CD4-positive, alpha-beta T cell treated with Interleukin-17A for 1 hour (primary cell): Measurements from ENCODE around the gene SMCHD1.
"Not testable (repeated sequence)": the region's sequence is repeated elsewhere in the genome, so short reads cannot be mapped to it uniquely, and the experiment has no call there.

Experiments used
- DNase-seq: peaks from one replicate; pipeline ENCODE4 v3.0.0-alpha.2; 2020

Gene SMCHD1

GRCh38 chr18:2660849-2661248 is 5.3 kb downstream of the SMCHD1 start:
- not testable (repeated sequence) for DNase-seq

- not testable (repeated sequence) for DNase-seq
Observed at GRCh38 chr18:2662288-2662687, 6.8 kb downstream of the SMCHD1 start.

GRCh38 chr18:2662990-2663389 is 7.5 kb downstream of the SMCHD1 start:
- no peak for DNase-seq

GRCh38 chr18:2672410-2672809 is 16.9 kb downstream of the SMCHD1 start:
- no peak for DNase-seq

GRCh38 chr18:2672872-2673271 is 17.3 kb downstream of the SMCHD1 start:
- DNase-seq = no peak

GRCh38 chr18:2678933-2679332 is 23.4 kb downstream of the SMCHD1 start:
- not testable (repeated sequence) for DNase-seq

GRCh38 chr18:2680216-2680792 is 24.8 kb downstream of the SMCHD1 start:
- no peak for DNase-seq

- DNase-seq = no peak
Observed at GRCh38 chr18:2681993-2682603, 26.6 kb downstream of the SMCHD1 start.

- no peak for DNase-seq
Observed at GRCh38 chr18:2683055-2683454, 27.5 kb downstream of the SMCHD1 start.

GRCh38 chr18:2686349-2686968 is 30.9 kb downstream of the SMCHD1 start:
- DNase-seq = no peak

GRCh38 chr18:2687390-2688001 is 32.0 kb downstream of the SMCHD1 start:
- peak; percentile 15 for DNase-seq

GRCh38 chr18:2692508-2692907 is 37.0 kb downstream of the SMCHD1 start:
- no peak for DNase-seq

- no peak for DNase-seq
Observed at GRCh38 chr18:2697184-2697583, 41.7 kb downstream of the SMCHD1 start.

- no peak for DNase-seq
Observed at GRCh38 chr18:2699001-2699400, 43.5 kb downstream of the SMCHD1 start.

GRCh38 chr18:2704541-2704940 is 49.0 kb downstream of the SMCHD1 start:
- no peak for DNase-seq

- no peak for DNase-seq
Observed at GRCh38 chr18:2706903-2707302, 51.4 kb downstream of the SMCHD1 start.

- DNase-seq = no peak
Observed at GRCh38 chr18:2707551-2708168, 52.1 kb downstream of the SMCHD1 start.

- DNase-seq = no peak
Observed at GRCh38 chr18:2709316-2709715, 53.8 kb downstream of the SMCHD1 start.

- DNase-seq = peak; percentile 20
Observed at GRCh38 chr18:2714140-2714539, 58.6 kb downstream of the SMCHD1 start.

GRCh38 chr18:2715990-2716389 is 60.5 kb downstream of the SMCHD1 start:
- no peak for DNase-seq

GRCh38 chr18:2716394-2717326 is 61.1 kb downstream of the SMCHD1 start:
- DNase-seq = no peak

GRCh38 chr18:2717407-2717806 is 61.9 kb downstream of the SMCHD1 start:
- no peak for DNase-seq

- DNase-seq = no peak
Observed at GRCh38 chr18:2719040-2719439, 63.5 kb downstream of the SMCHD1 start.
